Peyer's patch (tissue), 4 donors: ENCODE data around the gene MEF2A. TPM values are rescaled to one million over a fixed set of nuclear protein-coding genes. Genes with fewer than 3 reads are reported as not detected.
"Not testable (repeated sequence)": the region's sequence is repeated elsewhere in the genome, so short reads cannot be mapped to it uniquely, and the experiment has no call there.

Experiments
- DNase-seq, 3 donors: peaks; one replicate each; pipeline ENCODE4 v3.0.0-alpha.2; 2017 to 2019
- H3K27ac ChIP-seq, 4 donors: fragments of 200-600 bp; sonication (generic); one replicate each; pipeline ENCODE4 v1.5.1; 2016 to 2019
- H3K27me3 ChIP-seq, 2 donors: fragments of 200-600 bp; sonication (generic); one replicate each; pipeline ENCODE4 v1.5.1; 2019
- H3K36me3 ChIP-seq, 3 donors: fragments of 200-600 bp; sonication (generic); one replicate each; pipeline ENCODE4 v1.5.1; 2016 to 2019
- H3K4me1 ChIP-seq, 4 donors: fragments of 200-600 bp; sonication (generic); one replicate each; pipeline ENCODE4 v1.5.1; 2016 to 2019
- H3K4me3 ChIP-seq, 4 donors: fragments of 200-600 bp; sonication (generic); 1 replicate in 3 of 4; 2 replicates in 1 of 4; pipeline ENCODE4 v1.5.1; 2016 to 2019; ENCODE audit warnings: mild to moderate bottlenecking in 1 of 4
- H3K9me3 ChIP-seq, 4 donors: fragments of 200-600 bp; sonication (generic); one replicate each; pipeline ENCODE4 v1.5.1; 2016 to 2019; ENCODE audit warnings: mild to moderate bottlenecking in 1 of 4
- POLR2A ChIP-seq, 2 donors: fragments of 450-650 bp; IDR thresholded peaks; one replicate each; pipeline ENCODE4 v1.5.1; 2017; ENCODE audit warnings: antibody characterized with exemption in 2 of 2, mild to moderate bottlenecking in 2 of 2, moderate library complexity in 2 of 2
- total RNA-seq, 4 donors: library from RNA; depleted of rRNA; stranded (reverse); fragments of >200 nt; gene quantifications; one replicate each; pipeline ENCODE4 v1.1.0, GENCODE V29; 2016
- TF ChIP-seq, protein P1 (sequence below), 6 experiments: fragments of 450-650 bp in 4 of 6; fragments of 200-600 bp in 2 of 6; sonication (generic) in 1 of 6; IDR thresholded peaks; one replicate each; pipeline ENCODE4 v1.5.1; 2017 to 2019; ENCODE audit warnings: antibody characterized with exemption in 6 of 6, mild to moderate bottlenecking in 3 of 6, moderate library complexity in 1 of 6

MEF2A gene
- 10 to 100 TPM; 34.1 to 94.1 (median 41.4) TPM for total RNA-seq

DNA sequence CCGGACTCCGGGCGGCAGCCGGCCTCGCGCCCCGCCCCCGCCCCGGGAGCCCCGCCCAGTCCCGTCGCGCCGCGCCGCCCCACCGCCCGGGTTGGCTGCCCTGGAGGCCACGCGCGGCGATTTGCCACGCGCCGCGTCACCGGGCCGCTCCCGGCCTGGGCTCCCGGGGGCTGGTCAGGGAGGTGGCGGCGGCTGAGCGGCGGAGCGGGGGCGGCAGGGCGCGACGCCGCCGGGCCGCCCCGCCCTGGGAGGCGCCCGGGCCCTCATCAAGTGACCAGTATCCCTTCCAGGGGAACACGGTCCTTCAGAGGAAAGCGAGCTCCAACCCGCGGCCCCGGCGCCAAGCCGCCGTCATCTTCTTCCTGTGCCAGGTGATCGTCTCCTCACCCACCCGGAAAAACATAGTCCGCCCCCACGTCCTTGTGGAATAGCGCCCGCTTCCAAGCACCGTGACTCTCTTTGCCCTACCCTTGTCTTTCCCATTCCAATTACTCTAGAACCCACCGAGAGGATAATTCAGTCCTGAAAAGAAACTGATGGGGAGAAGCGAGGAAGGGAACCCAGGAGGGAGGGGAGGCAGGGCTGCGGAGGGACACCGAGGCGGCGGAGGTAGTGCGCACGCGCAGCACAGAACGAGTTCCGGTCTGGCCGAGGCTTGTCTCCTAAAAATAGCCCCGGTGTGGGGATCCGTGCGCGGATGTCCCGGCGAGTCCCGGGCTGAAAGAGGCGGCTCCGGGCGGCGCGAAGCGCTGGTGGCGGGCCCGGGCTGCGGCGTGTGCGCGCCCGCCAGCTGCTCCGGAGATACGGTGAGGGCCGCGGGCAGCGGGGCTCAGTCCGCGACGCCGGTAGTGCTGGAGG is at the start of gene MEF2A:
Gene MEF2A, plus strand, starts transcription at position 686 of the 858 bp plus-strand sequence. CDS start 67,136 bp downstream, outside the sequence.
- Histone ChIP-seq H3K36me3 (no peaks in the 10 kb centered on the region), H3K4me3 (peak within 1 kb of the TSS; percentile 77 to 94 (median 90)), H3K4me1 (peaks cover 0 to 15% (median 10%) of the 10 kb centered on the region in 4 donors), H3K9me3 (no peaks in the 10 kb centered on the region), H3K27ac (peak within 1 kb of the TSS; percentile 97 to 99 (median 98)), H3K27me3 (no peaks in the 10 kb centered on the region)
- TF ChIP-seq POLR2A (IDR thresholded peaks at IDR 0.05) = peak; percentile 80 to 88
- TF ChIP-seq, protein P1, sequence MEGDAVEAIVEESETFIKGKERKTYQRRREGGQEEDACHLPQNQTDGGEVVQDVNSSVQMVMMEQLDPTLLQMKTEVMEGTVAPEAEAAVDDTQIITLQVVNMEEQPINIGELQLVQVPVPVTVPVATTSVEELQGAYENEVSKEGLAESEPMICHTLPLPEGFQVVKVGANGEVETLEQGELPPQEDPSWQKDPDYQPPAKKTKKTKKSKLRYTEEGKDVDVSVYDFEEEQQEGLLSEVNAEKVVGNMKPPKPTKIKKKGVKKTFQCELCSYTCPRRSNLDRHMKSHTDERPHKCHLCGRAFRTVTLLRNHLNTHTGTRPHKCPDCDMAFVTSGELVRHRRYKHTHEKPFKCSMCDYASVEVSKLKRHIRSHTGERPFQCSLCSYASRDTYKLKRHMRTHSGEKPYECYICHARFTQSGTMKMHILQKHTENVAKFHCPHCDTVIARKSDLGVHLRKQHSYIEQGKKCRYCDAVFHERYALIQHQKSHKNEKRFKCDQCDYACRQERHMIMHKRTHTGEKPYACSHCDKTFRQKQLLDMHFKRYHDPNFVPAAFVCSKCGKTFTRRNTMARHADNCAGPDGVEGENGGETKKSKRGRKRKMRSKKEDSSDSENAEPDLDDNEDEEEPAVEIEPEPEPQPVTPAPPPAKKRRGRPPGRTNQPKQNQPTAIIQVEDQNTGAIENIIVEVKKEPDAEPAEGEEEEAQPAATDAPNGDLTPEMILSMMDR (IDR thresholded peaks at IDR 0.05) = no peak
- peak; percentile 88 to 97 (median 94) for DNase-seq

DNA sequence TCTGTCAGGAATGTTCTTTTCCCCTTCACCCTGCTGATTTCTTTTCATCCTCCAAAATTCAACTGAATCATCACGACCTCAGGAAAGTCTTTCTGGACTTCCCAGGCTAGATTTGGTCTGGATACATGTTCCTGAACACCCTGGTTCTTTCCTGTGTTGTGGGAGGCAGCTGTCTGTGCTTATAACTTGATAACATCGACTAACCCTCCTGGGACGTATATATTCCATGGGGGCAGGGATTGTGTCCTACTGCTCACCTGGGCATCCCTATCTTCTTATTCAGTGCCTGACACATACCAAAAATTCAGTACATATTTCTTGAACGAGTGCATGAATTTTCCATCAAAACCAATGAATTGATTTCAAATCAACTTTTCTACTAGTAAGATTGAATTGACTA is 47.6 kb upstream of the MEF2A start:
- TF ChIP-seq POLR2A (IDR thresholded peaks at IDR 0.05) = no peak
- TF ChIP-seq, protein P1 (IDR thresholded peaks at IDR 0.05) = no peak
- Histone ChIP-seq H3K27me3 (no peaks in the 10 kb centered on the region), H3K4me3 (no peak overlapping the region), H3K9me3 (no peaks in the 10 kb centered on the region), H3K4me1 (no peaks in the 10 kb centered on the region), H3K36me3 (no peaks in the 10 kb centered on the region), H3K27ac (no peak overlapping the region)
- no peak for DNase-seq

DNA sequence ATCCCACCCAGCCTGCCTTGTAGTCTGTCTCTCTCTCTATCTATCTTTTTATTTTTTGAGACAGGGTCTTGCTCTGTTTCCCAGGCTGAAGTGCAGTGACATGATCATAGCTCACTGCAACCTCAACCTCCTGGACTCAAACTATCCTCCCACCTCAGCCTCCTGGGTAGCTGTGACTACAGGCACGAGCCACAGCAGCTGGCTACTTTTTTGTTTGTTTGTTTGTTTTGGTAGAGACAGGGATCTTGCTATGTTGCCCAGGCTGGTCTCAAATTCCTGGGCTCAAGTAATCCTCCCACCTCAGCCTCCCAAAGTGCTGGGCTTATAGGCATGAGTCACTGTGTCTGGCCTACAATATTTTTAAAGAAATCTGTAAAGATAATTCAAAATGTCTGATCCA is 46.4 kb upstream of the MEF2A start:
- H3K27me3 ChIP-seq, DNase-seq, H3K9me3 ChIP-seq, H3K36me3 ChIP-seq, H3K4me1 ChIP-seq, H3K4me3 ChIP-seq, H3K27ac ChIP-seq: not testable (repeated sequence)

DNA sequence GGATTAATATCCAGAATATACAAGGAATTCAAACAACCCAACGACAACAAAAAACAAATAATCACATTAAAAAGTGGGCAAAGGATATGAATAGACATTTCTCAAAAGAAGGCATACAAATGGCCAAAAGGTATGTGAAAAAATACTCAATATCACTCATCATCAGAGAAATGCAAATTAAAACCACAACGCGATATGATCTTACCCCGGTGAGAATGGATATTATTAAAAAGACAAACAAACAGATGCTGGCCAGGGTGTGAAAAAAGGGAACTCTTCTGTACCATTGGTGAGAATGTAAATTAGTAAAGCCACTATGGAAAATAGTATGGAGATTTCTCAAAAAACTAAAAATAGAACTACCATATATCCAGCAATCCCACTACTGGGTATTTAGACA is 43.5 kb upstream of the MEF2A start:
- Histone ChIP-seq H3K27ac (no peak overlapping the region), H3K36me3 (no peaks in the 10 kb centered on the region), H3K9me3 (no peaks in the 10 kb centered on the region), H3K27me3 (no peaks in the 10 kb centered on the region), H3K4me1 (no peaks in the 10 kb centered on the region), H3K4me3 (no peak overlapping the region)
- no peak for DNase-seq
- TF ChIP-seq POLR2A (IDR thresholded peaks at IDR 0.05) = no peak
- TF ChIP-seq, protein P1 (IDR thresholded peaks at IDR 0.05) = no peak

DNA sequence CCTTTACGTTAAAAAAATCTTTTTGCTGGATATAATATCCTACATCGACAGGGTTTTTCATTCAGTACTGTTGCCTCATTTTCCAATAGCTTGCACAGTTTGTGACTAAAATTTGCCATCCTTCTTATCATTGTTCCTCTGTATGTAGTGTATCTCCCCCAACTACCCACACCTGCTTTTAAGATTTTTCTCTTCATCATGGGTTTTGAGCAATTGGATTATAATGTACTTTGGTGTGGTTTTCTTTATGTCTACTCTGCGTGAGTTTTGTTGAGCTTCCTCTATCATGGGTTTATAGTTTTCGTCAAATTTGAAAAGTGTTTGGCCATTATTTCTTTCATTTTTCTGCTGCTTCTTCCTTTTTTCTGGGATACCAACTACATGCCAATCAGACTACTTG is 39.6 kb upstream of the MEF2A start:
- no peak overlapping the region for H3K4me3 ChIP-seq
- no peak overlapping the region for H3K27ac ChIP-seq
- no peak for DNase-seq
- H3K27me3 ChIP-seq = no peaks in the 10 kb centered on the region
- no peak for TF ChIP-seq POLR2A (IDR thresholded peaks at IDR 0.05)
- TF ChIP-seq, protein P1 (IDR thresholded peaks at IDR 0.05) = no peak
- H3K36me3 ChIP-seq = no peaks in the 10 kb centered on the region
- H3K4me1 ChIP-seq = no peaks in the 10 kb centered on the region
- no peaks in the 10 kb centered on the region for H3K9me3 ChIP-seq

DNA sequence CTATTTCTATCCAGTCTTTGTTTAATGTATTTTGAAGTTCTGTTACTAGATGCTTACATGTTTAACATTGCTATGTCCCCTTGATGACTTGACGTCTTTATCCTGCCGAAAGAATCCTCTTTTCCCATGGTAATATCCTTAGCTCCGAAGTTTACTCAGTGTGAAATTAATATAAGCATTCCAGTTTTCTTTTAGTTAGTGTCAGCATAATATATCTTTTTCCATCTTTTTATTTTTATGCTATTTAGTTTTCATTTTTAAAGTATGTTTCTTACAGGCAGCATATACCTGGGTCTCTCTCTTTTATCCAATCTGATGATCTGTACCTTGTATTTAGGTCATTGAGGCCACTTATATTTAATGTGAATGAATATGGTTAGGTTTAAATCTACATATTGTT is 39.1 kb upstream of the MEF2A start:
- H3K27me3 ChIP-seq = no peaks in the 10 kb centered on the region
- no peak overlapping the region for H3K4me3 ChIP-seq
- H3K36me3 ChIP-seq = no peaks in the 10 kb centered on the region
- H3K4me1 ChIP-seq = no peaks in the 10 kb centered on the region
- DNase-seq = no peak
- H3K9me3 ChIP-seq = no peaks in the 10 kb centered on the region
- no peak overlapping the region for H3K27ac ChIP-seq
- TF ChIP-seq POLR2A (IDR thresholded peaks at IDR 0.05) = no peak
